GM10847 (cell line): Measurements from ENCODE around the gene SLC5A2.

Source experiments
- POLR2A ChIP-seq: IDR thresholded peaks from 2 replicates; pipeline ENCODE4 v1.6.1; 2011; ENCODE audit not compliant: insufficient read length; ENCODE audit errors: extremely low read depth

Gene SLC5A2

GRCh38 chr16:31458073-31458843 is 24.7 kb upstream of the SLC5A2 start:
- no peak for TF ChIP-seq POLR2A

- TF ChIP-seq POLR2A = peak; percentile 75
Measured at GRCh38 chr16:31458844-31459686, 23.9 kb upstream of the SLC5A2 start, which contains the start of gene ARMC5. ARMC5 (plus strand) TSS chr16:31459501; CDS start chr16:31459525, 24 bp downstream.

GRCh38 chr16:31459687-31460581 is 23.0 kb upstream of the SLC5A2 start:
- TF ChIP-seq POLR2A = peak; percentile 22

GRCh38 chr16:31460582-31461002 is 22.3 kb upstream of the SLC5A2 start:
- no peak for TF ChIP-seq POLR2A

GRCh38 chr16:31461201-31461920 is 21.6 kb upstream of the SLC5A2 start:
- no peak for TF ChIP-seq POLR2A

- no peak for TF ChIP-seq POLR2A
Measured at GRCh38 chr16:31461921-31462804, 20.8 kb upstream of the SLC5A2 start.

- TF ChIP-seq POLR2A = no peak
Measured at GRCh38 chr16:31464348-31464769, 18.6 kb upstream of the SLC5A2 start.

- no peak for TF ChIP-seq POLR2A
Measured at GRCh38 chr16:31464781-31465260, 18.1 kb upstream of the SLC5A2 start.

GRCh38 chr16:31465788-31466370 is 17.0 kb upstream of the SLC5A2 start:
- no peak for TF ChIP-seq POLR2A

GRCh38 chr16:31466381-31466841 is 16.5 kb upstream of the SLC5A2 start:
- TF ChIP-seq POLR2A = no peak

- TF ChIP-seq POLR2A = no peak
Measured at GRCh38 chr16:31467151-31467773, 15.7 kb upstream of the SLC5A2 start.

- TF ChIP-seq POLR2A = no peak
Measured at GRCh38 chr16:31467858-31468257, 15.1 kb upstream of the SLC5A2 start.

- TF ChIP-seq POLR2A = no peak
Measured at GRCh38 chr16:31470615-31471014, 12.3 kb upstream of the SLC5A2 start.
